HepG2 (cell line): ENCODE measurements around the gene TRAF5. TPM values are rescaled to one million over a fixed set of nuclear protein-coding genes. Genes with fewer than 3 reads are reported as not detected.

Source experiments
- ATRX ChIP-seq: sonication (generic); formaldehyde crosslinking; IDR thresholded peaks from 2 replicates; pipeline ENCODE4 v1.4.0; 2020; ENCODE audit warnings: missing genetic modification reagents, borderline replicate concordance
- DMAP1 ChIP-seq: IDR thresholded peaks from 2 replicates; pipeline ENCODE4 v1.6.1; 2016
- ELF4 ChIP-seq: sonication (generic); formaldehyde crosslinking; IDR thresholded peaks from 2 replicates; pipeline ENCODE4 v1.5.0; 2020; ENCODE audit warnings: missing genetic modification reagents, mild to moderate bottlenecking, moderate library complexity, borderline replicate concordance
- KAT8 ChIP-seq: IDR thresholded peaks from 2 replicates; pipeline ENCODE4 v1.6.1; 2016; ENCODE audit warnings: missing genetic modification reagents, missing compliant biosample characterization
- KDM4B ChIP-seq: sonication (generic); formaldehyde crosslinking; IDR thresholded peaks from 2 replicates; pipeline ENCODE4 v1.4.0; 2020; ENCODE audit warnings: missing genetic modification reagents
- MATR3 ChIP-seq: sonication (generic); formaldehyde crosslinking; IDR thresholded peaks from 2 replicates; pipeline ENCODE4 v1.4.0; 2020; ENCODE audit warnings: missing genetic modification reagents
- PRPF4 ChIP-seq: fragments of 200-400 bp; formaldehyde crosslinking; IDR thresholded peaks from 2 replicates; pipeline ENCODE4 v1.6.1; 2016; ENCODE audit warnings: low read length, low read depth; ENCODE audit not compliant: poor library complexity, severe bottlenecking
- REXO4 ChIP-seq: sonication (generic); formaldehyde crosslinking; IDR thresholded peaks from 2 replicates; pipeline ENCODE4 v1.8.0; 2022; ENCODE audit warnings: missing genetic modification reagents, mild to moderate bottlenecking, borderline replicate concordance
- RNF219 ChIP-seq: sonication (generic); formaldehyde crosslinking; IDR thresholded peaks from 2 replicates; pipeline ENCODE4 v1.5.0; 2020; ENCODE audit warnings: mild to moderate bottlenecking, missing genetic modification reagents
- SALL2 ChIP-seq: sonication (generic); formaldehyde crosslinking; IDR thresholded peaks from 2 replicates; pipeline ENCODE4 v1.8.1; 2023; ENCODE audit warnings: mild to moderate bottlenecking, missing genetic modification reagents, inconsistent platforms
- ZBTB20 ChIP-seq: sonication (generic); formaldehyde crosslinking; IDR thresholded peaks from 2 replicates; pipeline ENCODE4 v1.8.1; 2023; ENCODE audit warnings: missing genetic modification reagents, low read depth, mild to moderate bottlenecking, borderline replicate concordance
- ZBTB8A ChIP-seq: sonication (generic); formaldehyde crosslinking; IDR thresholded peaks from 2 replicates; pipeline ENCODE4 v1.4.0; 2020; ENCODE audit warnings: mild to moderate bottlenecking, low read depth, missing genetic modification reagents, borderline replicate concordance
- ZNF468 ChIP-seq: sonication (generic); formaldehyde crosslinking; IDR thresholded peaks from 2 replicates; pipeline ENCODE4 v1.8.0; 2022; ENCODE audit warnings: mild to moderate bottlenecking, moderate library complexity, missing genetic modification reagents
- ZNF547 ChIP-seq: sonication (generic); formaldehyde crosslinking; IDR thresholded peaks from 2 replicates; pipeline ENCODE4 v1.5.1; 2020; ENCODE audit warnings: mild to moderate bottlenecking, missing genetic modification reagents
- ZNF660 ChIP-seq: sonication (generic); formaldehyde crosslinking; IDR thresholded peaks from 2 replicates; pipeline ENCODE4 v1.5.1; 2020; ENCODE audit warnings: mild to moderate bottlenecking, low read depth, missing genetic modification reagents, borderline replicate concordance
- ZNF670 ChIP-seq: sonication (generic); formaldehyde crosslinking; IDR thresholded peaks from 2 replicates; pipeline ENCODE4 v1.8.0; 2022; ENCODE audit warnings: mild to moderate bottlenecking, missing genetic modification reagents, borderline replicate concordance
- ZNF75D ChIP-seq: sonication (generic); formaldehyde crosslinking; IDR thresholded peaks from 2 replicates; pipeline ENCODE4 v1.8.1; 2023; ENCODE audit warnings: missing genetic modification reagents, mild to moderate bottlenecking, borderline replicate concordance
- ZSCAN20 ChIP-seq: sonication (generic); formaldehyde crosslinking; IDR thresholded peaks from 2 replicates; pipeline ENCODE4 v1.4.0; 2020; ENCODE audit warnings: missing genetic modification reagents, mild to moderate bottlenecking, borderline replicate concordance
- polyA plus RNA-seq, 8 experiments: library from polyadenylated mRNA; depleted of rRNA in 3 of 8; stranded (reverse) in 7 of 8; unstranded in 1 of 8; fragments of >200 nt; fragmentation: Illumina TruSeq in 4 of 8; extraction: Trizol in 4 of 8; gene quantifications; 2 replicates each; pipeline versions ENCODE4 v1.2.1 to v1.2.3, GENCODE V29; 2011 to 2016; ENCODE audit warnings: low read depth in 4 of 8, missing spikeins in 1 of 8, mixed read lengths in 1 of 8; ENCODE audit not compliant: insufficient read depth in 1 of 8
- total RNA-seq, 5 experiments: library from RNA; depleted of rRNA; stranded (reverse); fragments of >200 nt; fragmentation: Illumina TruSeq; extraction: Trizol; gene quantifications; 2 replicates each; pipeline ENCODE4 v1.2.3, GENCODE V29; 2016; ENCODE audit warnings: low read depth in 1 of 5
- TF ChIP-seq, protein P1 (sequence below): fragments of 450-650 bp; IDR thresholded peaks from 2 replicates; pipeline ENCODE4 v1.6.1; 2016
- TF ChIP-seq, protein P2 (sequence below): sonication (generic); formaldehyde crosslinking; IDR thresholded peaks from 2 replicates; pipeline ENCODE4 v1.4.0; 2020; ENCODE audit warnings: missing genetic modification reagents, borderline replicate concordance
- TF ChIP-seq, protein P3 (sequence below): sonication (generic); formaldehyde crosslinking; conservative IDR thresholded peaks from 2 replicates; pipeline ENCODE4 v1.4.0; 2020; ENCODE audit warnings: missing genetic modification reagents

Gene TRAF5
- total and polyA plus RNA-seq, 2 of the 13 experiments (the other 11 are each of a cell fraction or from before 2014, with no cell fraction given) = 0.27 to 1.6 TPM

DNA sequence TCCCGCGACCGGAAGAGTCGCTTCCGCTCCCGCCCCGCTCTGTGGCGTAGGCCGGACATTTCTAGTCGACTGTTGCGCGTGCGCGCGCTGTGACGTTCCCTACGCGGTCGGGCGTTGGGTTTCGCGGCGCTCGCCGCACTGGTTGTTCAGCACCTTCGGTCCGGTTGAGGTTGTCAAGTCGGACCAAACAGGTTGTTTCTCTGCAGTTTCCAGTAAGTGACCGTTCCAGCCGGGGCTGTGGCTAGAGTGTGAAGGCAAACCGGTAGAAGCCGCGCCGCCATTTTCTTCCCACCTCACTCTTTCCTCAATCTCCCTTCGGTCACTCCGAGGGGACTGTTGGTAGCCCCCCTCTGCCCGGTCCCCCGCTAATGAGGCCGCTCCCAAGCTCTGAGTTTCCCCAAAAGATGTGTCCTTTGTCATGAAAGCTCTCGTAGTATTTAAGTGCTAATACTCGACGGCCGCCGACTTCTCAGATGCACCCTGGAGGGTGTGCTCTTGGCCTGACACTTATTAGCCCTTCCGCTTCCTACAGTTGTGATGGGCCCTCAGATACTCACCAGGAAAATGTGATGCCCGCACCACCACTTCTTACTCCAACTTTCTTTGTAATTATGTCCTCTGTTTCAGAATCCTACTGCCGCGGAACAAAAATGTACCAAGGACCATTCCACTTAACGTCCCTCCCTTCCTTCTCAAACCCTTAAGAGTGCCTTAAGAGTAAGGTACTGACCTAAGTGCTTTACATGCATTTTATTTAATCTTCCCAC is 56.3 kb downstream of the TRAF5 start (continued):
- TF ChIP-seq RNF219 (CRISPR knock-in tag) = no peak
- TF ChIP-seq ELF4 = peak; percentile 68; the same call in 1 of the 2 replicates
- TF ChIP-seq, protein P1, sequence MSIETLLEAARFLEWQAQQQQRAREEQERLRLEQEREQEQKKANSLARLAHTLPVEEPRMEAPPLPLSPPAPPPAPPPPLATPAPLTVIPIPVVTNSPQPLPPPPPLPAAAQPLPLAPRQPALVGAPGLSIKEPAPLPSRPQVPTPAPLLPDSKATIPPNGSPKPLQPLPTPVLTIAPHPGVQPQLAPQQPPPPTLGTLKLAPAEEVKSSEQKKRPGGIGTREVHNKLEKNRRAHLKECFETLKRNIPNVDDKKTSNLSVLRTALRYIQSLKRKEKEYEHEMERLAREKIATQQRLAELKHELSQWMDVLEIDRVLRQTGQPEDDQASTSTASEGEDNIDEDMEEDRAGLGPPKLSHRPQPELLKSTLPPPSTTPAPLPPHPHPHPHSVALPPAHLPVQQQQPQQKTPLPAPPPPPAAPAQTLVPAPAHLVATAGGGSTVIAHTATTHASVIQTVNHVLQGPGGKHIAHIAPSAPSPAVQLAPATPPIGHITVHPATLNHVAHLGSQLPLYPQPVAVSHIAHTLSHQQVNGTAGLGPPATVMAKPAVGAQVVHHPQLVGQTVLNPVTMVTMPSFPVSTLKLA = no peak
- TF ChIP-seq ZNF468 = no peak
- peak; percentile 87 for TF ChIP-seq KAT8 (CRISPR knock-in tag)
- TF ChIP-seq, protein P2, sequence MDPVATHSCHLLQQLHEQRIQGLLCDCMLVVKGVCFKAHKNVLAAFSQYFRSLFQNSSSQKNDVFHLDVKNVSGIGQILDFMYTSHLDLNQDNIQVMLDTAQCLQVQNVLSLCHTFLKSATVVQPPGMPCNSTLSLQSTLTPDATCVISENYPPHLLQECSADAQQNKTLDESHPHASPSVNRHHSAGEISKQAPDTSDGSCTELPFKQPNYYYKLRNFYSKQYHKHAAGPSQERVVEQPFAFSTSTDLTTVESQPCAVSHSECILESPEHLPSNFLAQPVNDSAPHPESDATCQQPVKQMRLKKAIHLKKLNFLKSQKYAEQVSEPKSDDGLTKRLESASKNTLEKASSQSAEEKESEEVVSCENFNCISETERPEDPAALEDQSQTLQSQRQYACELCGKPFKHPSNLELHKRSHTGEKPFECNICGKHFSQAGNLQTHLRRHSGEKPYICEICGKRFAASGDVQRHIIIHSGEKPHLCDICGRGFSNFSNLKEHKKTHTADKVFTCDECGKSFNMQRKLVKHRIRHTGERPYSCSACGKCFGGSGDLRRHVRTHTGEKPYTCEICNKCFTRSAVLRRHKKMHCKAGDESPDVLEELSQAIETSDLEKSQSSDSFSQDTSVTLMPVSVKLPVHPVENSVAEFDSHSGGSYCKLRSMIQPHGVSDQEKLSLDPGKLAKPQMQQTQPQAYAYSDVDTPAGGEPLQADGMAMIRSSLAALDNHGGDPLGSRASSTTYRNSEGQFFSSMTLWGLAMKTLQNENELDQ (CRISPR knock-in tag) = no peak
- TF ChIP-seq ZNF660 = no peak
- 0 out of 2 replicates have a peak, but pooled peaks have one; percentile 4 for TF ChIP-seq ZBTB20 (CRISPR knock-in tag)
- TF ChIP-seq, protein P3, sequence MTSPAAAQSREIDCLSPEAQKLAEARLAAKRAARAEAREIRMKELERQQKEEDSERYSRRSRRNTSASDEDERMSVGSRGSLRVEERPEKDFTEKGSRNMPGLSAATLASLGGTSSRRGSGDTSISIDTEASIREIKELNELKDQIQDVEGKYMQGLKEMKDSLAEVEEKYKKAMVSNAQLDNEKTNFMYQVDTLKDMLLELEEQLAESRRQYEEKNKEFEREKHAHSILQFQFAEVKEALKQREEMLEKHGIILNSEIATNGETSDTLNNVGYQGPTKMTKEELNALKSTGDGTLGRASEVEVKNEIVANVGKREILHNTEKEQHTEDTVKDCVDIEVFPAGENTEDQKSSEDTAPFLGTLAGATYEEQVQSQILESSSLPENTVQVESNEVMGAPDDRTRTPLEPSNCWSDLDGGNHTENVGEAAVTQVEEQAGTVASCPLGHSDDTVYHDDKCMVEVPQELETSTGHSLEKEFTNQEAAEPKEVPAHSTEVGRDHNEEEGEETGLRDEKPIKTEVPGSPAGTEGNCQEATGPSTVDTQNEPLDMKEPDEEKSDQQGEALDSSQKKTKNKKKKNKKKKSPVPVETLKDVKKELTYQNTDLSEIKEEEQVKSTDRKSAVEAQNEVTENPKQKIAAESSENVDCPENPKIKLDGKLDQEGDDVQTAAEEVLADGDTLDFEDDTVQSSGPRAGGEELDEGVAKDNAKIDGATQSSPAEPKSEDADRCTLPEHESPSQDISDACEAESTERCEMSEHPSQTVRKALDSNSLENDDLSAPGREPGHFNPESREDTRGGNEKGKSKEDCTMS = no peak
- TF ChIP-seq KDM4B = peak; percentile 55; the same call in 1 of the 2 replicates
- TF ChIP-seq ZNF670 (CRISPR knock-in tag) = no peak
- 0 out of 2 replicates have a peak, but pooled peaks have one; percentile 46 for TF ChIP-seq ZNF547 (CRISPR knock-in tag)
- TF ChIP-seq PRPF4 = no peak
- peak; percentile 76 for TF ChIP-seq DMAP1
- TF ChIP-seq ATRX (CRISPR knock-in tag) = no peak
- no peak; the same call in 1 of the 2 replicates for TF ChIP-seq ZSCAN20 (CRISPR knock-in tag)
- 0 out of 2 replicates have a peak, but pooled peaks have one; percentile 44 for TF ChIP-seq ZBTB8A (CRISPR knock-in tag)
- no peak for TF ChIP-seq MATR3 (CRISPR knock-in tag)
- TF ChIP-seq ZNF75D (CRISPR knock-in tag) = no peak
- TF ChIP-seq REXO4 = no peak
- TF ChIP-seq SALL2 (CRISPR knock-in tag) = peak; percentile 83
